Activated B cell treated with CpG ODN at 0.5 μM for 24 hours (primary cell): Measurements from ENCODE around the gene TMEM183A. TPM values are rescaled to one million over a fixed set of nuclear protein-coding genes. Genes with fewer than 3 reads are reported as not detected.
"Not testable (repeated sequence)": the region's sequence is repeated elsewhere in the genome, so short reads cannot be mapped to it uniquely, and the experiment has no call there.

Experiments
- ATAC-seq: fragments of 200-7000 bp; cut with Tn5 transposase; one replicate; pipeline ENCODE4 v1.10.0; 2021; ENCODE audit warnings: low read depth, mild to moderate bottlenecking, moderate library complexity
- CTCF ChIA-PET: fragments of 350-600 bp; sonication (Branson Sonifier 250); formaldehyde crosslinking; loops from one replicate; lab custom pipeline; 2021; ENCODE audit warnings: antibody characterized with exemption; lab: Charles Lee
- POLR2A ChIA-PET: fragments of 350-600 bp; sonication (Branson Sonifier 250); formaldehyde crosslinking; loops from one replicate; lab custom pipeline; 2021; ENCODE audit warnings: antibody characterized with exemption; lab: Charles Lee
- DNase-seq: peaks from one replicate; pipeline ENCODE4 v3.0.0; 2022
- H3K27ac Mint-ChIP-seq: one replicate; pipeline ENCODE4 v1.8.0; 2020; ENCODE audit warnings: mixed read lengths
- H3K27me3 Mint-ChIP-seq: one replicate; pipeline ENCODE4 v1.8.0; 2021; ENCODE audit warnings: mixed read lengths
- H3K36me3 Mint-ChIP-seq: one replicate; pipeline ENCODE4 v1.8.0; 2021; ENCODE audit warnings: low read depth, mixed read lengths
- H3K4me1 Mint-ChIP-seq: one replicate; pipeline ENCODE4 v1.8.0; 2021; ENCODE audit warnings: mixed read lengths
- H3K4me3 Mint-ChIP-seq: one replicate; pipeline ENCODE4 v1.8.0; 2020; ENCODE audit warnings: mild to moderate bottlenecking, mixed read lengths
- H3K9me3 Mint-ChIP-seq: one replicate; pipeline ENCODE4 v1.8.0; 2020; ENCODE audit warnings: mixed read lengths
- intact Hi-C: fragments of 100-400 bp; cut with micrococcal nuclease; formaldehyde crosslinking; loops from one replicate; pipeline ENCODE4 v1.15.1; 2024
- total RNA-seq: library from RNA; stranded (reverse); gene quantifications from 2 replicates; pipeline ENCODE4 v1.2.3, GENCODE V29; 2022
- TF ChIP-seq, protein P1 (sequence below): fragments of 200-600 bp; IDR thresholded peaks from one replicate; pipeline ENCODE4 v1.8.0; 2022; ENCODE audit warnings: antibody characterized with exemption, mild to moderate bottlenecking

The TMEM183A gene
- total RNA-seq, 1 donor from 2014 or later, result 70.6 TPM

DNA sequence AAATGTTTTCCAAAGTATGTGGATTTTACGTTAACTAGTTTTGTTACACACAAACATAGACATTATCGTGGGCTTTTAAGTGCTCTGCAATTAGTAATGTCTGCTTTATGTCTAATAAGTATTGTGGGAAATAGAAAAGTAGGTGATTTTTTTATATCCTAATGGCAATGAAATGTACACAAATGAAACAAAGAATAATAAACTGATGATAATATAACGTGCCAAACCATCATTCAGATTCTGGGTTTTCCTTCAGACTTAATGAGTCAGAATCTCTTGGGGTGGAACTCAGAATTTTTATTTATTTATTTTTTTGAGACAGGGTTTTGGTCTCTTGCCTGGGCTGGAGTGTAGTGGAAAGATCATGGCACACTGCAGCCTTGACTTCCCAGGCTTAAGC, 2.0 kb downstream of the TMEM183A start:
- ATAC-seq (no peak), DNase-seq (no peak)
- Mint-ChIP-seq H3K36me3 (peaks cover 55% of the 10 kb centered on the region), H3K4me1 (peaks cover 37% of the 10 kb centered on the region), H3K4me3 (no peak overlapping the region), H3K27ac (no peak overlapping the region), H3K9me3 (peaks cover 4% of the 10 kb centered on the region), H3K27me3 (no peaks in the 10 kb centered on the region)
- CTCF ChIA-PET, result interaction anchor here (2.7 kb wide), 1 partner anchor 10 kb away, joined by 8 read pairs; no protein-coding TSS in a partner anchor
- TF ChIP-seq, protein P1, sequence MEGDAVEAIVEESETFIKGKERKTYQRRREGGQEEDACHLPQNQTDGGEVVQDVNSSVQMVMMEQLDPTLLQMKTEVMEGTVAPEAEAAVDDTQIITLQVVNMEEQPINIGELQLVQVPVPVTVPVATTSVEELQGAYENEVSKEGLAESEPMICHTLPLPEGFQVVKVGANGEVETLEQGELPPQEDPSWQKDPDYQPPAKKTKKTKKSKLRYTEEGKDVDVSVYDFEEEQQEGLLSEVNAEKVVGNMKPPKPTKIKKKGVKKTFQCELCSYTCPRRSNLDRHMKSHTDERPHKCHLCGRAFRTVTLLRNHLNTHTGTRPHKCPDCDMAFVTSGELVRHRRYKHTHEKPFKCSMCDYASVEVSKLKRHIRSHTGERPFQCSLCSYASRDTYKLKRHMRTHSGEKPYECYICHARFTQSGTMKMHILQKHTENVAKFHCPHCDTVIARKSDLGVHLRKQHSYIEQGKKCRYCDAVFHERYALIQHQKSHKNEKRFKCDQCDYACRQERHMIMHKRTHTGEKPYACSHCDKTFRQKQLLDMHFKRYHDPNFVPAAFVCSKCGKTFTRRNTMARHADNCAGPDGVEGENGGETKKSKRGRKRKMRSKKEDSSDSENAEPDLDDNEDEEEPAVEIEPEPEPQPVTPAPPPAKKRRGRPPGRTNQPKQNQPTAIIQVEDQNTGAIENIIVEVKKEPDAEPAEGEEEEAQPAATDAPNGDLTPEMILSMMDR, result no peak
- intact Hi-C loops, result loop anchor here (5.0 kb wide), 4 partner anchors 318 to 1403 kb away; partner anchors contain the start of genes PPP1R15B, PTPN7, ZBED6 and ZC3H11A
- POLR2A ChIA-PET, result interaction anchor here (1.1 kb wide), 1 partner anchor 11 kb away, joined by 5 read pairs; no protein-coding TSS in a partner anchor

DNA sequence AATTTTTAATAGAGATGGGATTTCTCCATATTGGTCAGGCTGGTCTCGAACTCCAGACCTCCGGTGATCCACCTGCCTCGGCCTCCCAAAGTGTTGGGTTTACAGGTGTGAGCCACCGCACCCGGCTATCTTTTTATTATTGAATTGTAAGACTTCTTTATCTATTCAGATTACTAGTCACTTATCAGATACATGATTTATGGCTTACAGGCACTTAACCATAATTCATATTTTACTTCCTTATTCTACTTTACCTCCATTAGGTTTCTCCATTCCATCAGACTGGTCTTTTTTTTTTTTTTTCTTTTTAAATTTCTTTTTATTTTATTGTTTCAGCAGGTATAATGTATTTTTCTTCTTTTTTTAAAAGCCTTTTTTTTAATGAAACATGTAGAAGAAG, 4.4 kb downstream of the TMEM183A start:
- DNase-seq (no peak), ATAC-seq (no peak)
- POLR2A ChIA-PET, result no interaction called here
- intact Hi-C loops, result no loop called here
- Mint-ChIP-seq H3K36me3 (peaks cover 79% of the 10 kb centered on the region), H3K27ac (no peak overlapping the region), H3K4me3 (no peak overlapping the region), H3K27me3 (no peaks in the 10 kb centered on the region), H3K9me3 (no peaks in the 10 kb centered on the region), H3K4me1 (peaks cover 25% of the 10 kb centered on the region)
- TF ChIP-seq, protein P1, result no peak
- CTCF ChIA-PET, result no interaction called here

DNA sequence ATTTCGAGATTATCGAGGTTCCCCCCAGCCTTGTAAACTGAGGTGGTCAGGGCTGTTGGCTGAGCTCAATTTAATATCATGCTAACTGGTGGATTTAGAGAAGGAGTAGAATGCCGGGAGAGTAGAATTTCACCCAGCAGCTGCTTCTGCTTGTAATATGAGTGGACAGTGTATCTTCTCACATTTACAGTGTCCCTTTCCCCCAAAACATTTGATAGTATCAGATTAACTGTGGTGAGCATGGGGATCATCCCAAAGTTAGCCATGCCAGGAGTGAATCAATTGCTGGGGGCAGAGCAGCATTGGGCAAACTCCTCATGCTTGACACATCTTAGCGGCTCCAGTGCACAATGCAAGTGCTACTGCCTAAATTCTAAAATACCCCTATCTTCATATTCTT, 9.9 kb downstream of the TMEM183A start:
- no peak for DNase-seq
- TF ChIP-seq, protein P1, result no peak
- H3K27me3 Mint-ChIP-seq, result no peaks in the 10 kb centered on the region
- CTCF ChIA-PET, result no interaction called here
- H3K36me3 Mint-ChIP-seq, result peaks cover 97% of the 10 kb centered on the region
- intact Hi-C loops, result no loop called here
- ATAC-seq, result no peak
- H3K9me3 Mint-ChIP-seq, result no peaks in the 10 kb centered on the region
- H3K4me1 Mint-ChIP-seq, result peaks cover 3% of the 10 kb centered on the region
- POLR2A ChIA-PET, result no interaction called here
- H3K4me3 Mint-ChIP-seq, result no peak overlapping the region
- H3K27ac Mint-ChIP-seq, result no peak overlapping the region

DNA sequence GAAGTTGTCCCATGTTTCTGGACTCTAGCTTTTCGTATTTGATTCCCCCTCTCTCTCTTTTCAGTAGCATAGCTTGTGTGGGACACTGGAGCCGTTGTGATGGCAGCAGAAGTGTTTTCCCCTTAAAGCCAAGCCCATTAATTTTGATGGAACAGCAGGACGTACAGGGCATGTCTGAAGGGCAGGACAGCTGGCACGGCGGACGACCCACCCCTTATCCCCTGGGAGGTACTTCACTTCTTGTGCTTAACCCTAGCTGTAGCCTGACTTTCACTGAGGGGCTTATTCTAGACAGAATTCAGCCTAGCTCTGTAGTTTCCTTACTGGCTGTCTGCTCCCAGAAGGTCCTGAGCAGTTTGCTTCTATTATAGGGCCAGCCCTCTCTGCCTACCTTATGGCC, 10.5 kb downstream of the TMEM183A start:
- ChIA-PET CTCF (interaction anchor here (0.7 kb wide), 1 partner anchor 22 kb away, joined by 3 read pairs; no protein-coding TSS in a partner anchor), POLR2A (no interaction called here)
- no peak overlapping the region for H3K4me3 Mint-ChIP-seq
- peaks cover 95% of the 10 kb centered on the region for H3K36me3 Mint-ChIP-seq
- no peaks in the 10 kb centered on the region for H3K9me3 Mint-ChIP-seq
- H3K4me1 Mint-ChIP-seq, result peaks cover 3% of the 10 kb centered on the region
- H3K27me3 Mint-ChIP-seq, result no peaks in the 10 kb centered on the region
- DNase-seq (no peak), ATAC-seq (no peak)
- intact Hi-C loops, result no loop called here
- TF ChIP-seq, protein P1, result no peak
- H3K27ac Mint-ChIP-seq, result no peak overlapping the region

DNA sequence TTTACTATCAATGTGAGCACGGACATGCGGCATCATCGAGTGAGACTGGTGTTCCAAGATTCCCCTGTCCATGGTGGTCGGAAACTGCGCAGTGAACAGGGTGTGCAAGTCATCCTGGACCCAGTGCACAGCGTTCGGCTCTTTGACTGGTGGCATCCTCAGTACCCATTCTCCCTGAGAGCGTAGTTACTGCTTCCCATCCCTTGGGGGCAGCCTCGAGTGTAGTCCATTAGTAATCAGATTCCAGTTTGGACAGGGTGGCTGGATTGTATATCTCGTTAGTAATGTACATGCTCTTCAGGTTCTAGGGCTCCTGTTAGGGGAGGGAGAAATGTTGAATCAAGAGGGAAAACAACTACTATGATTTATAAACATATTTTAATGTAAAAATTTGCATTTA, 15.7 kb downstream of the TMEM183A start:
- H3K9me3 Mint-ChIP-seq, ATAC-seq, H3K27me3 Mint-ChIP-seq, DNase-seq, H3K27ac Mint-ChIP-seq, CTCF ChIA-PET, H3K4me3 Mint-ChIP-seq, POLR2A ChIA-PET: not testable (repeated sequence)
- intact Hi-C loops, result loop anchor here (10.0 kb wide), 1 partner anchor 878 kb away; the partner anchor contains the start of gene ARL8A
- Mint-ChIP-seq H3K4me1 (peaks cover 16% of the 10 kb centered on the region), H3K36me3 (peaks cover 69% of the 10 kb centered on the region)
